Activated CD4-positive, alpha-beta T cell treated with anti-CD3 and anti-CD28 coated beads for 48 hours (primary cell): ENCODE measurements around the gene WWTR1.

Source experiments
- DNase-seq: peaks from one replicate; pipeline ENCODE4 v3.0.0-alpha.2; 2020

Gene WWTR1

DNA sequence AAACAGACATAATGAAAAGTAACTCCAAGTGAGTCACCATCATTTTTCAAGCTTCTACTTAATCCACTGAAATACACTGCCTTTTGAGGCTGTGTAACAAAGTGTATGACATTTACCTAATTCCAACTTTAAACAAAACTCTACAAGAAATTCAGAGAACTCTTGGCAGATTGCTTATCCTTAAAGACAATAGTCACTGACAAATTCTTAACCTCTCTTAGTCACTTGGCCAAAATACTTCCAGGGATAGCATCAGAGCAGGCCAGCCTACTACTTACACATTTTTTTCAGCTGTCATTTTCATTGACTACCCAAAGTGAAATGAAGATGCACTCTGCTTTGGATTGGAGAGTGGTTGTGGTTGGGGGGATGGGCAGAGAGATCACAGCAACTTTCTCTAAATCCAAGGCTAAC lies 3.6 kb downstream of the WWTR1 start:
- no peak for DNase-seq

DNA sequence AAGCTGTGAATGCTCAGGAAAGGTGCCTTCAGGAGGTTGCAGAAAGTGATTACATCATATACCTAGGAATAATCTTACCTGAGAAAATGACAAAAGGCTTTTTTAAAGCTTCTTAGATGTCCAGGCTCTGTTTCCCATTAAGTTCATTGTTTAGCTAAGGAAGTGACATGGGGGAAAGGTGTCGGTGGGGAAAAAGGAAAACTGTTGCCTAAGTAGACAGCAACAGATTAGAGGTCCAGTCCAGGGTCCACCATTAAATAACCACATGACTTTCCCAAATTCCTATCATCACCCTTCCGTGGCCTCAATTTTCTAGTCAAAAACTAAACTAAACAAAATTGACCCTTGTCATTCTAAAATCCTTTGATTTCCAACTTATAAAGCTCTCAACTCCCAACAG lies 4.3 kb downstream of the WWTR1 start:
- no peak for DNase-seq

DNA sequence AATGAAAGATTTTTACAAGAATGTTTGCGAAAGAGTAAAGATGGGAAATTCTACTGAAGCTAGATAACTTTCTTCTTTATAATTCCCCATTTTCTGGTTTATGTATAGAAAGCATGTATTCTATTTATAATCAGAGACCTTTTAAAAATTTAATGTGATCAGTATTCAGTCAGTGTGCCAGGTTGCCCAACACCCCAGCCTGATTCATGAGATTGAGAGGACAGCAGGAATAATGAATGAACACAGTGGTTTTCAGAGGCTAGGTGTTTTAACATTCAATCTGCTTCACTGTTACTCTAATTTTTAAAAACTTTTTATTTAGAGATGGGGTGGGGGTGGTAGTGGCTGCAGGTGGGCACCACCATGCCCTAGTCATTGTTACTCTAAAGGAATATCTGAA lies 4.7 kb downstream of the WWTR1 start:
- DNase-seq: no peak

DNA sequence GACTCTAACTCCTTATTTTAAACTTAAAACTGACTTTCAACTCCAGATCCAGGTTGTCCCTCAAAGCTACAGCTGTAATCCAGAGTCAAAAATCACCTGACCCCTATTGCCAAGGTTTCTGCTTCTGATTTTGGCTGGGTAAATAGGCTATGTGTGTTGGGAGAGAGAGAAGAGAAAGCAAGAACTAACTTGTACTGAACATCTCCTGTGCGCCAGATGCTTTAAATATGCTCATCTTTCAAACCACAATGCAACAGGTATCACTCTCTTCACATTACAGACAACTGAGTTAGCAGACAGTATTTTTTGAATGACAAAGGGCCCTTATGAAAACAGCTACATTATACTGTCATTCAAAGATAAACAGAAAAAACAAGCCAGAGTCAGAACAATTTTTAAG lies 7.0 kb downstream of the WWTR1 start:
- DNase-seq: no peak

DNA sequence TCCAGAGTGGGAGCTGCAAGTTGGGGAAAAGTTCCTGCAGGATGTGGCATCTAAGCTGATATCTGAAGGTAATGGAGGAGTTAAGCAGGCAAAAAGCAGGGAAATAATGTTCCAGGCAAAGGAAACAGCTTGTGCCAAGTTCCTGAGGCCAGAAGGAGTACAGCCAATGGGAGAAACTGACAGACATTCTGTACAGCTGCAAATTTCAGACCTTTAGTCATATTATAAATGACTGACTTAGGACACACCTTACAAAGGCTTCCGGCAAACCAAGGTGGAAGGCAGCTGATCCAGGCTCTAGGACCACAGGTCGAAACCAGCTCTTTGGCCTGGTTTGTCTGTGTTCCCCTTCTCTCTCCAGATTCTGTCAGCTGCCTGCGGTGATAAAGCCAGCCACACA lies 9.3 kb downstream of the WWTR1 start:
- DNase-seq: no peak

DNA sequence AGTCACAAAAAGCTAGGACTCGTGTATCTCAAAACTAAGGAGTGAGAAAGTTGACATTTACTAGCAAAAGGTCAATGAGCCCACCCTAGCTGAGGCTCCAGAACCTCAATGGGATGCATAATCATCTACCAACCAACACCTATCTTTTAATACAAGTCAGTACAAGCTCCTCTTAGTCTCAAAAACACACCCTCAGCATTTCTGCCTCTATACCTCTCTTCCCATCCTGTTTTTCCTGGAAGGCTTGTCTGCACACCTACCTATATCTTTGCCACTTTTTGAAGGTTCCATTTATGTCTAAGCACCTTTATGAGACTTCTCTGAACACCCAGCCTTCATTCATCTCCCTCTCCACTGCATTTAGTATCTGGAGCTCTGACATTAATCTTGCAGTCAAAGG lies 10.0 kb downstream of the WWTR1 start:
- DNase-seq: no peak

DNA sequence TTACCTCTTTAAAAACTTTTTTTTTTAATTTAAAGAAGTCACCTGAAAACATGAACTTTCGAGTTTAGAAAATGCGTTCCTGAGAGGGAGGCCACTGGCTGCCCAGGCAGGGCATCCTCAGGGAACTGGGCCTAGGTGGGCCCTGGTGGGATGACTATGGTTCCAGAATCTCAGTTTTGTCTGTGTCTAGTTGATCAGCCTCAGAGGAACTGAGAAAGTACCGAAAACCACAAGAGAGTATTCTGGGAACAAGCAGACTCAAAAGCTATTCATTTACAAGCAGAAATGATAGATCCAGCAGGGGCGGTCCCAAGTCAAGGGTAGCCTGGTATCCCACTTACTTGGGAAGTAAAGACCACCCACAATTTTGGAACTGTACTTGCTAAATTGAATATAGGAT lies 10.5 kb downstream of the WWTR1 start:
- no peak for DNase-seq

DNA sequence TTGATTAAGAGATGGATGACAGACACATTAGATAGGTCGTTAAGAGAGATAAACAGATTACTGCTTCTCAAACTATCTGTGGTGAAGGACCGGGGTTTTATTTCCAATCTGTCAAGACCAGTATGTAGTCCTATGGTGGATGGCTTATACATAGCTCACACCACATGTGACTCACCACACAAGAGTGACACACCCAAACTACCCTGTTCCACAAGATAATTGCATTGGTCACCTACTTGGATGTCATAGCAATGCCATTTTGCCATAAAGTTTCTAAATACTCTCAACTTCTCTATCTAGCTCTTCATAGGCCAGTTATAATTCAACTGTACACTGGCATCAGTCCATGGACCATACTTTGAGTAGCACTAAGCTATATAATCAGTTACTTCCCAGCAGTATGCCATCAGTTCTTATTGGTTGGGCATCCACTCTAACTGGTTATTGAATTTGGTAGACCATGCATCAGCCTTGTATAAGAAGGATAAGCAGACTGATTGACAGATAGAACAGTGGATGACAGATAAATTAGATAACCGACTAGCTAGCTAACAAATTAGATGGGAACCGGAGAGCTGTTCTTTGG lies 11.6 kb downstream of the WWTR1 start:
- no peak for DNase-seq

DNA sequence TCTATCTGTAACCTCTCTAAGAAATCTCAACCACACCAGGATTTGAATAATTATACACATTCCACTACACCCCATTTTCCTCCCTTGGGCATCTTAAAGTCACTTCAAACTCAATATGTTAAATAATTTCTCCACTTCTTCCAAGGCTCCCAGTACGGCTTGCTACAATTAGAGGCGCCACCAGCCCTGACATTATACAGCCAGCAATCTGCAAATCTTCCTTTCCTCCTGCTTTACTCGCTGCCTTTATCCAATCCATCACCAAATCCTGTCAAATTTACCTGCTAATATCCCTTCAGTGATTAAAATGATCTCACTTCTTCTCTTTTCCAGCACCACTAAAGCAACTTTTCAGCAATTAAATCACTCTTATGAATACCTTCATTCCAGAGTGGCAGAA lies 13.9 kb downstream of the WWTR1 start:
- DNase-seq: no peak

DNA sequence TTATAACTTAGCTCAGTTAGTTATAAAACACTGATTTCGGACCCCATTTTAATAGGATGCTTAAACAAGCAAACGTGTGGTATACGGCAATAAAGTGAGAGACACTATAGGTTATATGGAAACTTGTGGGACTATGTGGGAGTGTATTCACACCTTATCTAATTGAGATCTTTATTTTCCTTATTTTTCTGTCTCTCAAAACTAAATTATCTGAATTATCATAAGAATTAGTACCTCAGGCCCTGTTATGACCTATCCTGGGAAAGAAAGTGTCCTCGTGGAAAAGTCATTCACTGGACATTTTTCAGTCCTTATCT lies 14.4 kb downstream of the WWTR1 start:
- no peak for DNase-seq

DNA sequence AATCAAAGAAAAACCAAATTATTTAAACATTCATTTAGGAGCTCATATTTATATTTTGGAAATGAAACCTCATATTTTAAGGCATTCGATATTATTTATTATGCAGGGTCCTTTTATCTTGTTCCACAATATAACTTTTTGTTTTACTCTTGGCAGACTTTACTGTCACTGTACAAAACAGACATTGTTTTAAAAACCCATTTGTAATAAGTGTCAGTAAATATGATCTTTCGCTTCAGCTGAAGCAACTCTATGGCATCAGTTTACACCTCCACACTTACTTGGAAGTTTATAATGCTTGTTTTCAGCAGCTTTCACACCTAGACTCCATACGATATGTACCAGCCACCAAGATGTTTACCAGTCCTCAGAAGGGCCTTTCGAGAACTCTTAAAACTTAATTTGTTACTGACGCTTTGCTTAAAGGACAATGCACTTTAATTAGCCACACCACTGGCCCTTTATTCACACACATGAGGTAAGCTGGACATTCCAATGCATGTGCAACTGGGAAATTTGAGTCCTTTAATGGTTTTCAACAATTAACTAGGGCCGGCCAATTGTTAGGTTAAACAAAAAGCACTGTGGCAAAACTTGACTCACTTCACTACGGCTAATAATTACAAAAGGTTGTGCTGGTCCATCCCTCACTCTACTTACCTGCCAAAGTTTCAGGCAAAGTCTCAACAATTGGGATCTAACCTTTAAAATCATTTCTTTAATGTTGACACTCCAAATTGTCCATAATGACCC lies 16.7 kb downstream of the WWTR1 start:
- no peak for DNase-seq

DNA sequence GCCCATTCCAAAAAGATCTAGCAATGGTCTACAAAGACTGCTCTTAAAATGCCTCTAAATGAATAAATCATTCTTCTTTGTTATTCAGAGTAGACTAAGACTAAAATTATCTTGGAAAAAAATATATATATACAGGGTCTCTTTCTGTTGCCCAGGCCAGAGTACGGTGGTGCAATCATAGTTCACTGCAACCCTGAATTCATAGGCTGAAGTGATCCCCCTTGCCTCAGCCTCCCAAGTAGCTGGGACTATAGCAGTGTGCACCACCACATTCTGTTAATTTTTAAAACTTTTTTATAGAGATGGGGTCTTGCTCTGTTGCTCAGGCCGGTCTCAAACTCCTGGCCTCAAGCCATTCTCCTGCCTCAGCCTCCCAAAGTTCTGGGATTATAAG lies 18.7 kb downstream of the WWTR1 start:
- no peak for DNase-seq

DNA sequence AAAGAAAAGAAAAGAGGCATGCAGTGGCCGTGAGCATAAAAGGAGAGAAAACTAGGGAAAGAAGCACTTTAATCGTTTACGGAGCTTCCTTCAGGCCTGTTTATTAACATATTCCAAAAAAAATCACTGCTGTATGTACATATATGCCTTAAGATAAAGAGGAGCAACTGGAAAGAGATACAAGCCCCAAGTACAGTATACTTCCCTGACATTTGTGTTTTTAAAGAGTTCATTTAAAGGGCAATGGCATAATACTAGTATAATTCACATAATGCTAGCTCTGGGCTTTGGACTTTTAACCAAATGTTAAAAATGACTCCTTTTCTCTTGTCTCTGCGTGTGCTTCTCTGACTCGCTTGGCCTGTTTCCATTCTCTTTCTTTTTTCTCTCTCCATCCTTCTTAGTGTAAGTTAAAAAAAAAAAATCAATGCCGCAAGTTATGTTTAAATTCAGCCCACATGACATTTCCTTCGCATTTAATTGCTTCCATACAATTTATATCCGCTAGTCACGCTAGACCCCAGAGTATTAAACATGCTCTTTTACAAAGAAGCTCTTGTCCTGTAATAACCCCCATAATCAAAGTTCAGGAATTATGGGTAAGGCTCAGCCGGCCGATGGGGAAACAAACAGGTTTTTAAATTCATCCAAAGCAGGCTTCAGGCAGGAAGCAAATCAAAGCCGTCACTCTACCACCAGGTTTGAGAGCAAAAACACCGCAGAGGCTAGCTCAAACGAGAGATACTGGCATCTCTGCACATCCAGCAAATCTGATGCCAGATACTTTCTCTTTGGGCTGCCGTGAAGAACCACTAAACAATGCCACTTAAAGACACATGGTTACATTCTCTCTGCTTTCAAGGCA lies 19.4 kb downstream of the WWTR1 start:
- DNase-seq: no peak

DNA sequence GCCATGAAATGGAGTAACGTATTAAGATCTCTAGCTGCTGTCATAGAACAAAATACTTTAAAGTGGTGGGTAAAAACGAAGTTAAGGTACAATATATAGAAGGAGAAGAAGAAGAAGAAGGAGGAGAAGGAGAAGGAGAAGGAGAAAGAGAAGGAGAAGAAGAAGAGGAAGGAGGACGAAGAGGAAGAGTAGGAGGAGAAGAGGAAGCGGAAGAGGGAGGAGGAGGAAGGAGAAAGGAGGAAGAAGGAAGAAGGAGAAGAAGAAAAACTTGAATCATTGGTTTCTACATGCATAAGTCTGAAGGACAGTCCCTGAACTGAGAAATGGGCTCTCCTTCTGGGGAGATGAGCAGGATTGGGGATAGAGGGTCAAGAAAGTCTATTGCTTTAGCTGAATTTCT lies 22.4 kb downstream of the WWTR1 start:
- DNase-seq: no peak

DNA sequence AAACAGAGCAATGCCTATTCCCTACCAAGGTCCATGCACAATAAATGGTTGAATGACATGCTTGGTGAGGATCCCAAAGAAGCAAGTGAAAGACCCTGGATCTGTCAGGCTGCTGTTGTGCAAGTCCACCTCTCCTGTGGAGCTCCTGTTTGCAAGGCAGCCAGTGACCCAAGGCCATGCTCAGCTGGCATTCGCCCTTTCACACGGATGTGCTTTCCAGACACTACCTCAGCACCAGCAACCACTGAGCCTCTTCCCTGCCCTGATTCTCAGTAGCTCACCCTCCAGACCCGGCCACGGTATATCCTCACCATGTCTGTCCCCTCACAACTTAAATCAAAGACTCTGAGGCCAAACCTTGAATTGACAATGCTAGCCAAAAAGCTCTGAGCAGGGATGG lies 23.3 kb downstream of the WWTR1 start:
- no peak for DNase-seq

DNA sequence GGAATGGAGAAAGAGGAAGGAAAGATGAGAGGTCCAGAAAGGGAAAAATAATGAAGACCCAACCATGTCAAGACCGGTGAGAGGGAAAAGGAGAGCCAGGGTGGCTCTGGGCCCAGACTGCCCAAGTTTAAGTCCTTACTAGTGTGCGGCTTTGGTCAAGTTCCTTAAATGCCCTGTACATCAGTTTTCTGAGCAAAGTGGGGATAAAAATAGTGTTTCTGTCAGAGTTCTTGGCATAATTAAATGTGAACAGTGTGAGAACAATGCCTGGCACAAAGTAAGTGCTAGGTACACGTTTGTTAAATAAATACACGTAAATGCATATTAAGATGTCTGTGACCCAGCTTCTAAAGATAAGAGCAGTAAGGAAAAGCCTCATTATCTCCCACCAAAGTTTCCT lies 23.8 kb downstream of the WWTR1 start:
- DNase-seq: no peak

DNA sequence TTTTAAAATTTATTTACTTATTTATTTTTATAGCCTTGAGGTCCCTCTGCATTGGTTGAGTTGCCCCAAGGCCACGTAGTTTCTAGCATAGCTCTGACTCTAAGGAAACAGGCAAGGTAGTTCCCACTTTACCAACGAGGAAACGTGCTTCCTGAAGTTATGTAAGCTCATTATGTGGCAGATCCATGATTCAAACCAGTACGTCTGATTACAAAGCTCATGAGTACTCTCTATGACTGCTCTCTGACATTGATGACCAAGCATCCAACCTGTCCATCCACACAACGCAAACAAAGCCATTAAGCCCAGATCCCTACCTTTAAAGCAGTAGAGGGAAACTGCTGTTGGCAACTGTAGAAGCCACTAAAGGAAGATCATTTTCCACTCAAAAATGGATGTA lies 25.6 kb downstream of the WWTR1 start:
- DNase-seq: no peak

DNA sequence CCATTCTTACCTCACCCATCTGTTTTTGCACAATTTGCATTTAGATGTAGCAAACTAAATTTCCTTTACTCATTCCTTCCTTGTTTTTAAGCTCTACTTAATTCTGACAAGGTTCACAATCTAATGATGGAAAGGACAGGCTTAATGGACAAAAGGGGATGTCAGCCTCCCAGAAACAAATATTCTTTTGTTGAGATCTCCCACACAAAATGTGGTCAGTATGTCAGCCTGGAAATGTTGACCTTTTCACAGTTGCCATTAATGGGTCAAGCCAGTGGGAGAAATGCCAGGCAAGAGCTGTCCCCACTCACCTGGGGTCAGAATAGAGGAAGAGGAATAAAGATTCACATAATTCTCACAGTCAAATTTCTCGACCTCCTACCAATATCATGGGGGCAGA lies 27.0 kb downstream of the WWTR1 start:
- DNase-seq: no peak

DNA sequence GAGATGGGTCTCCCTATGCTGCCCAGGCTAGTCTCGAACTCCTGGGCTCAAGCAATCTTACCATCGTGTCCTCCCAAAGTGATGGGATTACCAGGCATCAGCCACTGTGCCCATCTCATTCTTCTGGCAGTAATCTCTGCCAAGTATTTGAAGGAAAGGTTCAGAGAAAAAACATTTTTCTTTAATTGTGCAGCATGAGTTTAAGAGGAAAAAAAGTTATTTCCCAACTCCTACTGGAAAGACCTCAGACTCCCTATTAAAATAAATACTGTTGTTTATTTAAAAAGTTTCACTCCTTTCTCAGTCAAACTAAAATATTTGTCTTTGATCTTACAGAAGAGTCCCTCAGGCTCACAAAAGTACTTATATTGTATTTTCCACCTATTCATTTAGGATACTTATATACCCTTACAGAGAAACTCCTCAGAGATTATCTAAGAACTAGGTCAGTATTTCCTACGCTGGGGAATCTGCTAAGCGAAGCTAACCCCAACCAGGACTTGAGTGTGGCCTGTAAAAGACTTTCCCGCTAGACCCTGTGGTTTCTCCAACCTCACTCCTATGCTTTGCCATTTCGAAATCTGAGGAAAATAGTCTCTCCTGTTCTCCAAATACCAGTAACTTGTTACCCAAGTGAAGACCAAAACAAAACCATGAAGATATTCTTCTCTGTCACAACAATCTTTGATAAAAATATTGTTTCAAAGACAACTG lies 28.7 kb downstream of the WWTR1 start:
- DNase-seq: no peak

DNA sequence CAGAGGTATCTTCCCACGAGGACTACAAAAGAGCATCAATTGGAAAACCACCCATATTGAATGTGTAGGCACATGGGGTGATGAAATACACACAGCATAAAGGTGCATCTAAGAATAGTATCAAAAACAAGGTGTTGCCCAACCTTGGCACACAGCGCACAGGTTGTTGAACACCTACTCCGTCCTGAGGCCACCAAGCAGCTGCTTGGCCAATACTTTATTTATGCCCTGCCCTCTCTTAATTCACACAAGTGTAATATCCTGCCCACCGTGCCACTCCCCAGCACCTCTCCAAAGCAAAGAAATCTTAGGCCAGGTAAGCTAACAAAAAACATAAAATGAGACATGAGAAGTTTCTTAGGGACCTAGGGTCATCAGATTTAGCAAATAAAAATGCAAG lies 31.2 kb downstream of the WWTR1 start:
- DNase-seq: no peak

DNA sequence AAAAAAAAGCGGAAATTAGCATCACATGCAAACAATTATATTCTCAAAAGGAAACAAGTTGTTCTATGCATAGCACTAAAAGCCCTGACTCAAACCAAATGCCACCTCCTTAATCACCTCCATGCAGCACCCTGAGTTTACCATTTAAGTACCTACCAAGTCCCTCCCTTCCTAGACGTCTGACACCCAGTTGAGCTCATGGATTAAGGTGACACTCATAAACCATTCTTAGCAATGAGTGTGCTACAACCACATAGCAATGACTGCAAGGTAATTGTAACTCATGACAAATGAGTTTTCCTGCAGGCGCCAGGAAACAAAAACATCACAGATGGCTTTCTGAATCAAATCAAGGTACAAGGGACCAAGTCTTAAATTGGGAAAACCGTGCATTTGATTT lies 32.0 kb downstream of the WWTR1 start:
- DNase-seq: no peak

DNA sequence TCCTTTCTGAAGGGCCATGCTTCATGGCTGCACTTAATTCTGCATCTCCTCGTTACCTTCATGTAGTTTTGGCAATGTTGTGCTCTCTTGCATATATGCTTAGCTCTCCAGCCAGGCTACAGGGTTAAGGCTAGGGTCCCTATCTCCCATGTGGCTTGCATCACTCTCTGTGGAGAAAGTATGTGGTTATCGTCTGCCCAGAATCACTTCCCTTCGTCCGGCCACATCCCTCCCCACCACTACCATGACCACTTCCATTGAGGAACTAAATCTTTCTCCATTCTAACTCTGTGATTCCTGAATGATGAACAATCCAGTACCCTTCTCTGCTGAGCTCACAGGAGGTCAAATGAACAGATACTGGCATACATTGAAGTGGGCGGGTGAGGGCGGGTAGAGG lies 34.0 kb downstream of the WWTR1 start:
- DNase-seq: no peak

DNA sequence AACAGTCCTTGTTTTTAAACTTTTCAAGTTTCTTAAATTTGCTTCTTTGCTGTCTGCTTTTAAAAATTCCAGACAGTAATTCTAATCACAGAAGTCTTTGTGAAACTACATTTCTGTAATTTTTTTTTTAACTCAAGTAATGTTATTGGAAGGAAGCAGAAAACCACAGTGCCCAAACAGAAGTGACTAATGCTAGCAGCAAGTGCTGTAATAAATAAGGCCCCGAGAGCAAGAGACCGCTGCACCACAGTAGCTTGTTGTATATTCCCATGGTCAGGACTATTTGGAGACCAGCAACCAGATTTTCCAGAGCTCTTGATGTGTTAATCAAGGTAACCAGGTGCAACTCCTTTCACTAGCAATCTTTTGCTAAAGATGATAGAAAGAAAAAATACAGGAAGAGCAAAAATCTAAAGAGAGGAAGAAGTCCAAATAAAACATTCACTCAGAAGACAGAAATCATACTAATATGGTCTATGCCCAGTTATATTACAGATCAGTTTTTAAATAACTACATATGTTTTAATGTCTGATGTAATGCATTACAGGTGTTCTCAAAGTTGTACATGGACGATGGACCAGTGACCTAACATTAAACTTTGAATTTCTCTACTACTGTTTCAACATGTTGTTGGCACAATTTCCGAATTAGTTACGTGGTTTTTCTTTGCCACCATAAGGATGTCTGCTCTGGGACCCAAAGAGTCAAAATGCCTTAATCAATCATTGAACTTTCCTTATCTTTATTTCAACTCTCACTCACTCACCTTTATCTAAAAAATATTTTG lies 36.4 kb downstream of the WWTR1 start:
- DNase-seq: no peak
